ENCODE measurements around the gene GRWD1. TPM values are rescaled to one million over a fixed set of nuclear protein-coding genes. Genes with fewer than 3 reads are reported as not detected.
A peak's percentile ranks its signal among the peaks of the same experiment; 100 is the strongest.

Gene GRWD1
- total RNA-seq, 1 donor from 2014 or later, result 27.6 TPM

- DNase-seq (ENCODE audit: low spot score), result no peak
Observed at GRCh38 chr19:48456864-48457263, 11.1 kb downstream of the GRWD1 start.

GRCh38 chr19:48458016-48458415 lies 12.2 kb downstream of the GRWD1 start:
- no peak for DNase-seq (ENCODE audit: low spot score)

GRCh38 chr19:48461651-48461981 lies 15.8 kb downstream of the GRWD1 start:
- DNase-seq (ENCODE audit: low spot score), result no peak

- DNase-seq (ENCODE audit: low spot score), result no peak
Observed at GRCh38 chr19:48461982-48462655, 16.3 kb downstream of the GRWD1 start.

GRCh38 chr19:48465215-48465614 lies 19.4 kb downstream of the GRWD1 start:
- no peak for DNase-seq (ENCODE audit: low spot score)

GRCh38 chr19:48466561-48467325 lies 21.0 kb downstream of the GRWD1 start:
- no peak for DNase-seq (ENCODE audit: low spot score)

GRCh38 chr19:48468772-48469288 lies 23.0 kb downstream of the GRWD1 start:
- peak; percentile 100 for DNase-seq (ENCODE audit: low spot score)

GRCh38 chr19:48469289-48469881 lies 23.6 kb downstream of the GRWD1 start, which contains the start of gene CYTH2:
CYTH2 (plus strand) TSS chr19:48469369; CDS start chr19:48469508, 139 bp downstream.
- peak; percentile 83 for DNase-seq (ENCODE audit: low spot score)

- no peak for DNase-seq (ENCODE audit: low spot score)
Observed at GRCh38 chr19:48469934-48470680, 24.3 kb downstream of the GRWD1 start.

- DNase-seq (ENCODE audit: low spot score), result no peak
Observed at GRCh38 chr19:48470856-48471255, 25.1 kb downstream of the GRWD1 start.

GRCh38 chr19:48471836-48472235 lies 26.1 kb downstream of the GRWD1 start:
- no peak for DNase-seq (ENCODE audit: low spot score)

- DNase-seq (ENCODE audit: low spot score), result no peak
Observed at GRCh38 chr19:48473161-48473966, 27.6 kb downstream of the GRWD1 start.

- no peak for DNase-seq (ENCODE audit: low spot score)
Observed at GRCh38 chr19:48474084-48474592, 28.4 kb downstream of the GRWD1 start.

- no peak for DNase-seq (ENCODE audit: low spot score)
Observed at GRCh38 chr19:48475369-48476068, 29.7 kb downstream of the GRWD1 start.

GRCh38 chr19:48476176-48476575 lies 30.4 kb downstream of the GRWD1 start:
- DNase-seq (ENCODE audit: low spot score), result no peak

- DNase-seq (ENCODE audit: low spot score), result no peak
Observed at GRCh38 chr19:48477067-48477685, 31.4 kb downstream of the GRWD1 start.

- no peak for DNase-seq (ENCODE audit: low spot score)
Observed at GRCh38 chr19:48477698-48478338, 32.0 kb downstream of the GRWD1 start.

- DNase-seq (ENCODE audit: low spot score), result no peak
Observed at GRCh38 chr19:48478339-48479256, 32.8 kb downstream of the GRWD1 start.
